Urothelium cell line (cell line): Measurements from ENCODE around the gene TSC22D1.
A peak's percentile ranks its signal among the peaks of the same experiment; 100 is the strongest.
"Not testable (repeated sequence)": the region's sequence is repeated elsewhere in the genome, so short reads cannot be mapped to it uniquely, and the experiment has no call there.

ENCODE experiments used
- DNase-seq: peaks from one replicate; pipeline ENCODE4 v3.0.0; 2011; ENCODE audit warnings: low spot score, mixed read lengths
- FAIRE-seq: peaks from 2 replicates; lab custom pipeline; 2011; peaks lifted over from hg19 to GRCh38; lab: Jason Lieb, UNC

TSC22D1 gene

DNA sequence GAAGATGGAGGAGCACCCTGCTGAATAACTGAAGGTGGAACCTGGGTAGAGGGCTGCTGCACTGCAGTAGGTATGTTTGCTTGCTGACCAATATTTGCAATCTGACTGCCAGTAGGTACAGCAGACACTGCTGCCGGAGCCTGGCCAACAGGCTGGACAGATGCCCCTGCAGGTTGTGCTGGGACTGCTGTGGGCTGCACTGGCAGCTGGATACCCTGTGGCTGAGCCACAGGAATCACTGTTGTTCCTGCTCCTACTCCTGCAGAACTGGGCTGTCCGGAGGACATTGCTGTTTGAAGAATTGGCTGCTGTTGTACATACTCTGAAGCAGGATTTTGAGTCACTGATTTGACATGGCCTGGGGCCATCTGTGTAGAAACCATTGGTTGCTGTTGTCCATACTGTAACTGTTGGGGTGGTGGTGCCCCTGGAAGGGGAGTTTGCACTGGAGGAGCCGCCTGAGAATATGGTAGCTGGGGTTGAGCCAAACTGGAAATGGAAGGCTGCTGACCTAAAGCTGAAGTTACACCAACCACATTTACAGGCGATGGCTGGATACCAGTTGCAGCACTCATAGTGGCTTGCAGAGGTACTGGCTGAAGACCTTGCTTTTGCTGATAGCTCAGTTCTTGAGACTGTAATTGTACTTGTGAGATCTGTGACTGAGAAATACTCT, 2.2 kb downstream of the TSC22D1 start:
- FAIRE-seq (no peak), DNase-seq (peak; percentile 24)

DNA sequence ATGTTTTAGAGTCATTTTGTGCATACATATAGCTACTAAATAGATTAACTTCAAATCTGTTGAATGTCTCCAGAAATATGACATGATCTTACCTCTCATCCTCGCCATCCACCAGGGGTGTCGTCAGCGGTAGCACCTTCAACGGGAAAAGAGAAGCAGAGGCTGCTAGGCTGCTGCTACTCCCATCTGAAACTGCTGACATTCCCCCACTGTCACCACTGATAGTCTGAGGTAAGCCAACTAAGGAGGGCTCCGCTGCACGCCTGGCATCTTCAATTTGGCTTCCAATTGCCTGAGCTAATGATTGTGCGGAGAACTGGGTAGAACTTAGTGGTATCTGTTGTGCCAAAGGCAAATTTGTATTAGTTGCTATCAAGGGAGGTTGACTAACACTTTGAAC, 3.1 kb downstream of the TSC22D1 start:
- FAIRE-seq (no peak), DNase-seq (peak; percentile 9)

DNA sequence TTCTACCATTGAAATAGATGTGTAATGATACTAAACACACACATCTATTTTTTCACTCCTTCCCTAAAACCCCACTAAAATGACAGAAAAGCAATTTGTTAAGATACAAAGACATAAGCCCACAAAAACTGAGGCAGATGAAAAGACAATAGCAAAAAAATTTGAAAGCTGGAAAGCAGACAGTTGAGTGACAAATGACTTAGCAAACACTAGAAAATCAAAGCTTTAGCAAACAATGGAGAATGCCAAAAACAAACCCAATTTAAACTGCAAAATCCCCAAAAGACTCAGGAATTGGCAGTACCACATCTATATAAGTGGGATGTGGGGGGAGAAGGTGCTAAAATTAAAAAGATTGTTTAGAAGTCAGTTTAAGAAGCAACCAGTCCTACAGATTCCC, 9.5 kb downstream of the TSC22D1 start:
- no peak for FAIRE-seq

DNA sequence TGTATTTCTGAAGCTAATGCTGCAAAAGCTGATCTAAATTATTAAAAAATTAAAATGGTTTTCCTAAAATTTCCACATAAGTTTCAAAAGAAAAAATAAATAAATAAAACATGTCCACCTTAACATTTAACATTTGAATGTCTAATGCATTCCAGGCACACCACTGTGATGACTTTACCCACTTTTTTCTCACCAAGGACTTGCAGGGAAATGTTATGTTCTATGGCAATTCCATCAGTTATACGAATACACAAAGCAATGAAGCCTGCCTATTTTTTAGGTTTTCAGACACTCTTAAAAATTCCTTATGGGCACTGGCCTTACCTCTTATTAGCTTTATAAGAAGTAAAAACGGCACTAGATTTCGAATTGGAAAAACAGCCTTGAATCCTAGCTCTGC, 10.2 kb downstream of the TSC22D1 start:
- DNase-seq (no peak), FAIRE-seq (no peak)

More for the DNA sequence above, 9.5 kb downstream of the TSC22D1 start:
- DNase-seq: no peak

DNA sequence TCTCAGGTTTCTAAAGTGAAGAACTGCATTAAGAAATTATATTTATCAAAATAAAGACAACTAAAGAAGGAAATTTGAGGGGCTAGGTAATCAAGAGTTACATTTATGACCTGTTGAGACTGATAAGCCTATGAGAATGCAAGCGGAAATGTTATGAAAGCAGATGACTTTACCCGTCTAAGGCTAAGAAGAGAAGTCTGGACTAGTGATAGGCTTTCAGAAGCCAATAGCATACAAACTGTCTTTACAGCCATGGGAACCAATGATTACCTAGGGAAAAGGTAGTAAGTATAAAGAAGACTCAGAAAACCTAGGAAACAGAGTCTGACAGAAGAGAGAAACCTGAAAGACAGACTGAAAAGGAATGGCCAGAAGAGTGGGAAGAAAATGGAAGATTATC, 11.2 kb downstream of the TSC22D1 start:
- FAIRE-seq: no peak
- no peak for DNase-seq

DNA sequence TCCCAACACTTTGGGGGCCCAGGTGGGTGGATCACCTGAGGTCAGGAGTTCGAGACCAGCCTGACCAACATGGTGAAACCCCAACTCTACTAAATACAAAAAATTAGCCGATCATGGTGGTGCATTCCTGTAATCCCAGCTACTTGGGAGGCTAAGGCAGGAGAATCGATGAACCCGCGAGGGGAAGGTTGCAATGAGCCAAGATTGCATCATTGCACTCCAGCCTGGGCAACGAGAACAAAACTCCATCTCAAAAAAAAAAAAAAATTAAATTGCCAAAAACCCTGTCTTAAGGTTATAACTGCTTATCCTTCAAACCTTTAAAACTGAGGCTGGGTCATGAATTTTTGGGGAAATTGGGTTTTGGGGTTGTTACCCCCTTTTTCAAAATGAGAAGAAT, 13.3 kb downstream of the TSC22D1 start:
- DNase-seq, FAIRE-seq: not testable (repeated sequence)

DNA sequence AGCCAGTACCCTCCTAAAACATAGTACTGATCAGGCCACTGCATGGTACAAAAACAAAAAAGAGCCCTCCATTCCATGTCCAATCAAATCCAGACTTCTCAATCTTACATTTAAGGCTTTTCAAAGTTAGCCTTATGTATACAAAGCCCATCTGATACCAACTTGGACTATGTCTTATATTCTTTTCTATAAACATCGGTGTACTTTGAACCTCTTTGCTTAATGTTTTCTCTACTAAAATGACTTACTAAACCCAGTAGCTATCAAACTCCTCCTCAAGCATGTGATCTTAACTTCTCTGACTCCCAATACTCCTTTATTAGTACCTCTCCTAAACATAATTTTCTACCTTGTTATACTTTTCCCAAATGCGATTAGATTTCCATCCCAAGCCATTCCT, 14.8 kb downstream of the TSC22D1 start:
- FAIRE-seq: no peak
- no peak for DNase-seq

DNA sequence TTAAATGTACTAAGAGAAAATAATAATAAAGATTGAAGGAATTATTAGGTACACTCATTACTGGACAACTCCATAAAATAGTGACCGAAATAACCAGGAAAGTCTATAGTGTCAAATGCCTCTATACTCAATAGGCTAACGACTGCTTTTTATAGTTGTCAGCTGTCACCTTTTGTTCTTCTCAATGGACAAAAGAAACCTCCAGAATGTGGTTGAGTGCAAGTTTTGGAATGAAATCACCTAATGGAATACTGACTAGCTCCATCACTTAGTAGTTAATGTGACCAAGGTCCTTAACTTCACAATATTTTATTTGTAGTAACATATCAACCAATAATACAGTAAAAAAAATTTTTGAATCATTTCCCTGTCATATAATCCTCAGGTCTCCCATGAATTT, 18.1 kb downstream of the TSC22D1 start:
- no peak for FAIRE-seq
- DNase-seq: no peak

DNA sequence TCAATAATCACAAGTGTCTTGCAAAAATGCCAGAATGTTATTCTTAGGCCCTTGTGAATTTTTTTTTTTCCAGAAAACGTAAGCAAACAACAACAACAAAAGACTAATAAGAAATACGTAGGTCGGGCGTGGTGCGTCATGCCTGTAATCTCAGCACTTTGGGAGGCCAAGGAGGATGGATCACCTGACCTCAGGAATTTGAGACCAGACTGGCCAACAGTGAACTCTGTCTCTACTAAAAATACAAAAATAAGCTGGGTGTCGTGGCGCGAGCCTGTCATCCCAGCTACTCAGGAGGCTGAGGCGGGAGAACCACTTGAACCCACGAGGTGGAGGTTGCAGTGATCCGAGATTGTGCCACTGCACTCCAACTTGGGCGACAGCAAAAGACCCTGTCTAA, 20.9 kb downstream of the TSC22D1 start:
- DNase-seq (no peak), FAIRE-seq (no peak)

DNA sequence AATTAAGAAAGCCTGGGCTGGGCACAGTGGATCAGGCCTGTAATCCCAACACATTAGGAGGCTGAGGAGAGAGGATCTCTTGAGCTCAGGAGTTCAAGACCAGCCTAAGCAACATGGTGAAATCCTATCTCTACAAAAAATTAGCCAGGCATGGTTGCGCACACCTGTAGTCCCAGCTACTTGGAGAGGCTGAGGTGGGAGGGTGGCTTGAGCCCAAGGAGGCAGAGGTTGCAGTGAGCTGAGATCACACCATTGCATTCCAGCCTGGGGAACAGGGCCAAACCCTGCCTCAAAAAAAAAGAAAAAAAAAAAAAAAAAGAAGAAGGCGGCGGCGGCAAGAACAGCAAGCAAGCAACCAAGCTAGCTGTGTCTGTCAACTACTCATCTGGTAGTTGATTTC, 26.7 kb downstream of the TSC22D1 start:
- DNase-seq (no peak), FAIRE-seq (no peak)

DNA sequence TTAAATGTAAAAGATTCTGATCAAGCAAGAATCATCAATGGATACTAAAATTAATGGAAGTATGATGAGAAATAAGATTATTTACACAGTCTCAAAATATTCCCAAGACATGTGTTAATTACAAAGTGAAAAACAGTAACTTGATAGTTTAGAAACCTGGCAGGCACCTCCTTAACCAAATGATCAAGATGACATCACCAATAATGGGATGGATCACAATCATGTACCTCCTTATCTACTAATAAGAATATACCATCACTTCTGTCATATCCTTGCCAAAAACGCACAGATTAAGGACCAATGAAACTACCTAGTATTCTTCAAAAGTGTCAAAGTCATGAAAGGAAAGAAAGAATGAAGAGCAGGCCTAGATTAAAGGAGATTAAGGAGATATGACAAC, 30.0 kb downstream of the TSC22D1 start:
- FAIRE-seq: no peak
- DNase-seq: no peak

DNA sequence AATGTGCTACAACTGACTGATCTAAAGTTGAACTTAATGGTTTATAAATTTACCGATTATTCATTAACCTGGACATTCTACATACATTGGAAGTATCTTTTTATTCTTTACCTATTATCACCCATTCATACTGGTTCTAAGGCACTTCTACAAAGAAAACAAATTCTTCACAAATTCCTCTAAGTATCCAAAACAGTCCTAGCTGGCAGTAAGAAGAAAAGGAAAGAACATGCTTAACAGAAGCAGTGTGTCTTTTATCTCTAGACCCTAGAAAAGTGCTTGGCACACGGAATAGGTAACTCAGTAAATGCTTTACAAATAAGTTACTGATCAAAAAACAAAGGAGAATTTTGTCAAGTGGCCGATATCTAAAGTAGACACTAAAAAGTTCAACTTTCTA, 32.8 kb downstream of the TSC22D1 start:
- DNase-seq: no peak
- FAIRE-seq: no peak

DNA sequence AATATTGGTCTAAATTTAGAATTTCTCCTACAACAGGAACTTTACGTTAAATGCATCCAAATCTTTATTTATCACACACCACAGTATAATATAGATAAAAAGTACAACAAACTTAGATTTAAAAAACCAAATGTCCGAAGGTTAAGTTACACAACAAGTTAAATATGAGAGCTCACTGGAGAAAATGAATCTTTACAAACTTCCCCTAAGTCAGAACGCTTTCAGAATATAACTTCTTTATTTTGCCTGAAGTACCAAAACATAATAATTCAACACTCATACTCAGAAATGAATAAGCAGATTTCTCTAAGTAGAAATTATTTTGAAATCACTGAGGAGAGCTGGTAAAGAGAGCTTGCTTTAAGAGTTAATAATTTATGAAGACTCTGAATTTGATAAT, 33.8 kb downstream of the TSC22D1 start:
- no peak for FAIRE-seq
- no peak for DNase-seq

DNA sequence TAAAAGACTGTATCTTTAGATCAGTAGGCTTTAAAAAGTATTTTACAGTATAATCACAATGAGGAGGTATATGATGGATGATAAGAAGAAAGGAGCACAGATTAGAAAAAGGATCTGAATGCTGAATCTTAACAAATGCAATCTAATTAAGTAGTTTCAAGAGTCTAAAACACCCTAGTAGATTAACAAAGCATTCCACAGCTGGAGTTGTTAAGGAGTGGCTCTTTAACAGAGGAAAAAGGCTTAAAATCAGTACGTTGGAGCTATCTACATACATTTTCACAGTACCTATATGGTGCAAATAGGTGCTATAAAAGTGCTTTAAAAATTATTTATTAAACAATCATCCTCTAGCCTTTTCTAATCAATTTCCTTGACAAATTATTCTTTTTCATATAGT, 34.5 kb downstream of the TSC22D1 start:
- DNase-seq (no peak), FAIRE-seq (no peak)

DNA sequence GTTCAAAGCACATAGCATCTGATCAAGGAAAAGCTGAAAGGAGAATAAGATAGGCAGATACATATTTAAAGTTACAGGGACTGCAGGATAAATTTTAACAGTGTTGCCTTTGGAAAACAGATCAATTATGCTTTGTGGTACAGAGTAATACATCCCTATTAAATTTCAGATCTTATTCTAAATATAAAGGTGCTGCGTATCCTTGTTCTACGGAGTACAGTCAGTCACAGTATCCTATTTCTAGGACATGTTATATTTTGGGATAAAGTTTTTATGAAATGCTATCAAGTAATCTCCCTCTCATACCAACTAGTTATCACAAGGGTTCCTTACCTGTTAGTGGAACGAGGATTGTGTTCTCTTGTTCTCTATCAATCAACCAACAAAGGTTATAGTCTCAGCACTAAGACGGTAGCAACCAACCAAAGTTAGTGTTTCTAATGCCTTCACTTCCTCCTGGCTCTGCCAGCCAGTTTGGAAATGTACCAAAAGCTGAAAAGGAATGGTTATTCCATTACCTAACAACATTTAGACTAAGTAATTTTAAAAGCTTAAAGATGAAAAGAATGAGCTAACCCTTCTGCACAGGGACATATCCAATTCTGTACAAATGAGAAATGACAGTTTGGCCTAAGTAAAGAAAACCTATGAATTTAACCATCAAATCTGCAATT, 35.2 kb downstream of the TSC22D1 start:
- no peak for FAIRE-seq
- no peak for DNase-seq

DNA sequence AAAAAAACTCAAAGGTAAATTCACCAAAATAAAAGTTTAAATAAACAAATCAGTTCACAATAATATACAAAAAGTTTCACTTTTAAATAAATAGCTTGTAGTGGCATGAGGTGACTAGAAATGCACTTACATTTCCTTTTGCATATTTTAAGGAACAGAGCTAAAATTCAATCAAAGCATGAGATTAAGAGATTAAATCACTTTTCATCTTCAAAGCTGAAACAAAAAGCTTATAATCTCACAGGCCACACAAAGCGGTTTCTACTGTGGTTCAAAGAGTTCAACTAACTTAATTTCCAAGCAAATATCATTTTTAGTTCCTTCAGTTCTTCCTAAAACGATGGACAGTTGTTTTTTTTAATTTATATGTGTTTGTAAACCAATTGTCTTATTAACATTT, 38.9 kb downstream of the TSC22D1 start:
- FAIRE-seq (no peak), DNase-seq (no peak)

DNA sequence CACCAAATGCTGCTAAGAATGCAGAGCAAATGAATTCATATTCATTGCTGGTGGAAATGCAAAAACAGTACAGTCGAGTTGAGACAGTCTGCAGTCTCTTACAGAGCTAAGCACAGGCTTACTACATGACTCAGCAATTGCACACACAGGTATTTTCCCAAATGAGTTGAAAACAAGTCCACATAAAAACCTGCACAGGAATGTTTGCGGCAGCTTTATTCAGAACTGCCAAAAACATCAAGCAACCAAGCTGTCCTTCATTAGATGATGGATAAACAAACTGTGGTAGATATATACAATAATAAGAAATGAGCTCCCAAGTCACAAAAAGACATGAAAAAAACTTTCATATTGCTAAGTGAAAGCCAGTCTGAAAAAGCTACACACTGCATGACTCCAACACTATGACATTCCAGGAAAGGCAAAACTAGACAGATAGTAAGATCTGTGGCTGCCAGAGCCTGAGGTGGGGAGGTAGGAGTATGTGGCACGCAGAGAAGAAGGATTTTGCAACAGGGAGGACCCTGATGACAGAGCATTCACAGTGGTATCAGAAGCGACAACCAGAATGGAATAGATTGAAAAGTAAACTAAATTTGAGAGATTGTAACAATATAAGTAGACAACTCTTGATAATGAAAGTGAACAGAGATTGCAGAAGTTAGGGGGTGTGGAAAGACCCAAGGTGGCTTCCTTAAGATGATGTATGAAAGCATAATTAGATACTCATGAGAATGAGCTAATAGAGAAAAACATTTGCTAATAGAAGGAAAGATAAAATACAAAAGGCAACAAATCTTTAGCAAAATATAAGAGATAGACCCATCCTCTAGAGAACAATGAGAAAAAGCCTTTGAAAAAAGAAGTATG, 52.7 kb downstream of the TSC22D1 start:
- DNase-seq (peak; percentile 36), FAIRE-seq (no peak)

DNA sequence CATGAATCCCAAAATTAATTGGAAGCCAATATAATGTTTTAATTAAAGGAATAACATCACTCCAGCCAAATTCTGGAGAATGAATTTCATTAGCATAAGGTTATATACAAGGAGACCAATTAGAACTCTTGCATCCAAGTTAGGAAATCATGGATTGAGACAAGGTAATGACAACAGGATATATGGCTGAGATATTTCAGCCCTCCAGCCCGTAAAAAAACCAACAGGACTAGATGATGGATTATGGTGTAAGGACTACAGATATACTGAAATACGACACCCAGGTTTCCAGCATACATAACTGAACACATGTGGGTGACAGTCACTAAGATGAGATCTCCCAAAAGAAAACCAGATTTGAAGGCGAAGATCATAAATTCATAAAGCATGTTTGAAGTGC, 56.5 kb downstream of the TSC22D1 start:
- FAIRE-seq (no peak), DNase-seq (no peak)

DNA sequence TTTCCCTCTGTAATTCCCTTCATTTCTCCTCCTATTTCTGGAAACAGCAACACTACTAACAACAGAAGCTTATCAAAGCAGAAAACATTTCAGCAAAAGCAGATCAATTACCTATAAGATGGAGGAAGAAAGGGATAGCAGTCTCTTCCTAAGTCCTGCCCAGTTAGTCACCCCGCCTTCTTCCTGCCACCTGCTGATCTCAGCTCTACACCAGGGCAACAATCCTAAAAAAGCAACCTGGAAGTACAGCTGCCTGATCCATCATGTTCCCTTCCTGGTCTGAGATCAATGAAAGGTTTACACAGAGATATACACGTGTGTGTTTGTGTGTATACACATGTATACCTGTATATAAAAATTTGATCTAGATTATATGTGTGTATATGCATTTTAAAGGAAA, 59.4 kb downstream of the TSC22D1 start:
- no peak for FAIRE-seq
- no peak for DNase-seq

DNA sequence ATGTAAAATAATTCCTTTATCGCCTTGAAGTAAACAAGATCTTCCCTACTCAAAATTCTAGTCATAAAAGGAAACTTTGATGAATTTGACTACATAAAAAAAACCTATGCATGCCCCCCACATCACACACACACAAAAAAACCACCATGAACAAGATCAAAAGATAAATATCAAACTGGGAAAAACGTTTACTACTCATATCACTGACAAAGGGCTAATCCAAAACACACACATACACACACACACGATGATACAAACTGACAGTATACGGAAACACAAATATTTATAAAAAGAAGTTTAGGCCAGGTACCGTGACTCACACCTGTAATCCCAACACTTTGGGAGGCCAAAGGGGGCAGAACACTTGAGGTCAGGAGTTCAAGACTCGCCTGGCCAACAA, 61.9 kb downstream of the TSC22D1 start:
- DNase-seq (no peak), FAIRE-seq (no peak)

DNA sequence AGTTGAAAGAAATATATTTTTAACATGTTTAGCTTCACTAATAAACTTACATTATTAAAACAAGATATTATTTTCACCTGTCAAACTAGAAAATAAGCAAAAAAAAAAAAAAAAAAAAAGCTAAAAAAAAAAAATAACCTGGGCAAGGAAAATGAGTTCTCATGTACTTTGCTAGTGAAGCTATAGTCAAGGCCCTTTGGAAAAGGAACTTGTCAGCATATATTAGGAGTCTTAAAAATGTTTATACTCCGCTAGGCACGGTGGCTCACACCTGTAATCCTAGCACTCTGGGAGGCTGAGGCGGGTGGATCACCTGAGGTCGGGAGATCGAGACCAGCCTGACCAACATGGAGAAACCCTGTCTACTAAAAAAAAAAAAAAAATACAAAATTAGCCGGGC, 66.3 kb downstream of the TSC22D1 start:
- FAIRE-seq, DNase-seq: not testable (repeated sequence)

DNA sequence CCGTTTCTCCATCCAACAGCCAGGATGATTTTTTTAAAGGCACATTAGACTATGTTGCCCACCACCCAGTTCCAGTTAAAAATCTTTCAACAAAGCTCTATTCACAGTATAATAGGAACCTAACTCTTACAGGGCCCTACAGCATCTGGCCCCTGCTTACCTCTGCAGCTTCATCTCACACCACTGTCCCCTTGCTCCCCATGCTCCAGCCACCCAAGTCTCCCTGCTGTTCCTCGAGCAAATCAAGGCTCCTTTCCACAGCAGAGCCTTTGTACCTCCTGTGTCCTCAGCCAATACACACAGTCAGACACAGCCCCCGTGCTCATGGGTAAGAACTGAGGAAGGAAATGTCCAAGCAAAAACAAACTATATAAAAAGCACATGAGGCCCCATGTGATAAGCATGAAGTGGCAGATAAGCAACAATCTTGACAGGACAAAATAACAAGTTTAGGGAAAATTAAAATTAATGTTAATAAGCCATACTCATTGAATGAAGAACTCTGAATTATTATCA, 67.5 kb downstream of the TSC22D1 start:
- no peak for DNase-seq
- no peak for FAIRE-seq
